IMR-90 (cell line): ENCODE measurements around the gene LRRC8E.

Experiments used
- BHLHE40 ChIP-seq: fragments of 150-350 bp; IDR thresholded peaks from 2 replicates; pipeline ENCODE4 v1.6.1; 2016; ENCODE audit warnings: mild to moderate bottlenecking, low read depth, low read length
- CEBPB ChIP-seq: IDR thresholded peaks from 2 replicates; pipeline ENCODE4 v1.6.1; 2012; ENCODE audit warnings: low read depth, low read length, improper control_type of control experiment
- CHD1 ChIP-seq: IDR thresholded peaks from 2 replicates; pipeline ENCODE4 v1.6.1; 2012; ENCODE audit warnings: low read depth, low read length, improper control_type of control experiment
- FOS ChIP-seq: fragments of 150-350 bp; IDR thresholded peaks from 2 replicates; pipeline ENCODE4 v1.6.1; 2016; ENCODE audit warnings: low read depth, low read length
- MAFK ChIP-seq: IDR thresholded peaks from 2 replicates; pipeline ENCODE4 v1.6.1; 2012; ENCODE audit warnings: low read depth, low read length, improper control_type of control experiment
- MXI1 ChIP-seq: IDR thresholded peaks from 2 replicates; pipeline ENCODE4 v1.6.1; 2012; ENCODE audit warnings: low read depth, mild to moderate bottlenecking, low read length, moderate library complexity, borderline replicate concordance
- POLR2A ChIP-seq: IDR thresholded peaks from 2 replicates; pipeline ENCODE4 v1.6.1; 2012; ENCODE audit warnings: mild to moderate bottlenecking, low read depth, low read length
- RAD21 ChIP-seq: IDR thresholded peaks from 2 replicates; pipeline ENCODE4 v1.6.1; 2012; ENCODE audit warnings: low read length, improper control_type of control experiment
- TF ChIP-seq, protein P1 (sequence below): conservative IDR thresholded peaks from 2 replicates; pipeline ENCODE4 v1.5.1; 2012; ENCODE audit warnings: mild to moderate bottlenecking, low read depth, low read length, improper control_type of control experiment
- TF ChIP-seq, protein P2 (sequence below): fragments of 150-350 bp; IDR thresholded peaks from 2 replicates; pipeline ENCODE4 v1.6.1; 2017; ENCODE audit warnings: mild to moderate bottlenecking, antibody characterized with exemption, low read length, low read depth

DNA sequence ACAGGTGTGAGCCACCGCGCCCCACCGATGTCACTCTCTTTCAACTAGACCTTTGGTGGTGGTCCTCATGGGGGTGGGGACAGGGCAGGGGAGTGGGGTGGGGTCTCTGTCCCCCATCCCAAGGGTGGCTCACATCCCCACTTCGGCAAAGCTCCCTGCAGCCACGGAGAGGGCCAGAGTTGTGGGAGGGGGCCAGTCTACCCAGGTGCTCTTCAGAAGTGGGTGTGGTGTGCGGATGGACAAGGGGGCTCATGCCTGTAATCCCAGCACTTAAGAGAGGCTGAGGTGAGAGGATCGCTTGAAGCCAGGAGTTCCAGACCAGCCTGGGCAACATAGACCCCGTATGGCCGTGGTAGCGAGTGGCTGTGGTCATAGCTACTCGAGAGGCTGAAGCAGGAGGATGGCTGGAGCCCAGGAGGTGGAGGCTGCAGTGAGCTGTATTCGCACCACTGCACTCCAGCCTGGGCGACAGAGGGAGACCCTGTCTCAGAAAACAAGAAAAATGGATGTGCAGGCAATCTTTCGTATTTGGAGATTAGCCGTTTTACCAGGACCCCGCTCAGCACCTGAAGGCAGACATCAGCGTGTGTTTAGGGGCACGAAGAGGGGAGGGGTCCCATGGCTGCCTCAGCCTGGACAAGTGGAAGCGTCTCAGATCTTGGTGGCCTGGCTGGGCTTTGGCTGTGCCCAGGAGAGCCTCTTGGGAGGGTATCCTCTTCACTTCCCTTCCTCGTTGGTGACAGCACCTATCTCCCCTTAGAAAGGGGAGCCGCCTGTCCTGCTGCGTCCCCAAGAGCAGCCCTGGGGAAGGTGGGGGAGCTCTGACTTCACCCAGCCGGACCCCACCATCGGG, 27.2 kb downstream of the LRRC8E start:
- TF ChIP-seq, protein P1, sequence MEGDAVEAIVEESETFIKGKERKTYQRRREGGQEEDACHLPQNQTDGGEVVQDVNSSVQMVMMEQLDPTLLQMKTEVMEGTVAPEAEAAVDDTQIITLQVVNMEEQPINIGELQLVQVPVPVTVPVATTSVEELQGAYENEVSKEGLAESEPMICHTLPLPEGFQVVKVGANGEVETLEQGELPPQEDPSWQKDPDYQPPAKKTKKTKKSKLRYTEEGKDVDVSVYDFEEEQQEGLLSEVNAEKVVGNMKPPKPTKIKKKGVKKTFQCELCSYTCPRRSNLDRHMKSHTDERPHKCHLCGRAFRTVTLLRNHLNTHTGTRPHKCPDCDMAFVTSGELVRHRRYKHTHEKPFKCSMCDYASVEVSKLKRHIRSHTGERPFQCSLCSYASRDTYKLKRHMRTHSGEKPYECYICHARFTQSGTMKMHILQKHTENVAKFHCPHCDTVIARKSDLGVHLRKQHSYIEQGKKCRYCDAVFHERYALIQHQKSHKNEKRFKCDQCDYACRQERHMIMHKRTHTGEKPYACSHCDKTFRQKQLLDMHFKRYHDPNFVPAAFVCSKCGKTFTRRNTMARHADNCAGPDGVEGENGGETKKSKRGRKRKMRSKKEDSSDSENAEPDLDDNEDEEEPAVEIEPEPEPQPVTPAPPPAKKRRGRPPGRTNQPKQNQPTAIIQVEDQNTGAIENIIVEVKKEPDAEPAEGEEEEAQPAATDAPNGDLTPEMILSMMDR, result no peak
- TF ChIP-seq BHLHE40 (no peak), CHD1 (no peak), POLR2A (no peak), RAD21 (no peak), MAFK (no peak), FOS (no peak), MXI1 (no peak), CEBPB (no peak)
- TF ChIP-seq, protein P2, sequence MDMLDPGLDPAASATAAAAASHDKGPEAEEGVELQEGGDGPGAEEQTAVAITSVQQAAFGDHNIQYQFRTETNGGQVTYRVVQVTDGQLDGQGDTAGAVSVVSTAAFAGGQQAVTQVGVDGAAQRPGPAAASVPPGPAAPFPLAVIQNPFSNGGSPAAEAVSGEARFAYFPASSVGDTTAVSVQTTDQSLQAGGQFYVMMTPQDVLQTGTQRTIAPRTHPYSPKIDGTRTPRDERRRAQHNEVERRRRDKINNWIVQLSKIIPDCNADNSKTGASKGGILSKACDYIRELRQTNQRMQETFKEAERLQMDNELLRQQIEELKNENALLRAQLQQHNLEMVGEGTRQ, result no peak
